ENCODE data around the gene NAV1.

GRCh38 chr1:201568265-201568664, 29.3 kb downstream of the NAV1 start:
- TF ChIP-seq RBBP5 (IDR thresholded peaks at IDR 0.05; ENCODE audit: borderline replicate concordance, low read depth, low read length) (no peak), POLR2A (IDR thresholded peaks at IDR 0.05; ENCODE audit: control extremely low read depth in 1 of 2, low read depth in 2 of 2, low read length in 2 of 2) (no peak), TEAD4 (IDR thresholded peaks at IDR 0.05; ENCODE audit: low read depth, low read length) (no peak), SIX5 (IDR thresholded peaks at IDR 0.05; ENCODE audit: low read depth, low read length) (no peak), CTCF (IDR thresholded peaks at IDR 0.05; ENCODE audit: control extremely low read depth in 1 of 3, insufficient read depth in 1 of 3, low read depth in 1 of 3, low read length in 3 of 3) (no peak), MAFK (IDR thresholded peaks at IDR 0.05; ENCODE audit: low read depth, low read length) (no peak), BACH1 (IDR thresholded peaks at IDR 0.05; ENCODE audit: low read length) (no peak), RFX5 (IDR thresholded peaks at IDR 0.05; ENCODE audit: borderline replicate concordance, low read depth, low read length) (no peak), NRF1 (IDR thresholded peaks at IDR 0.05; ENCODE audit: low read depth, low read length) (no peak), POLR2AphosphoS5 (IDR thresholded peaks at IDR 0.05; ENCODE audit: low read depth, low read length) (no peak), EZH2 (IDR thresholded peaks at IDR 0.05; ENCODE audit: low read depth, low read length, severe bottlenecking) (no peak), RXRA (IDR thresholded peaks at IDR 0.05; ENCODE audit: insufficient read depth, low read depth, low read length) (no peak), ATF2 (IDR thresholded peaks at IDR 0.05; ENCODE audit: low read length) (no peak), EGR1 (IDR thresholded peaks at IDR 0.05; ENCODE audit: borderline replicate concordance, low read depth, low read length) (no peak)

Measured in H1 (cell line).